HG02610 (cell line): ENCODE measurements around the gene ZNF679.
A peak's percentile ranks its signal among the peaks of the same experiment; 100 is the strongest.
"Not testable (repeated sequence)": the region's sequence is repeated elsewhere in the genome, so short reads cannot be mapped to it uniquely, and the experiment has no call there.

Source experiments
- ATAC-seq: cut with Tn5 transposase; IDR thresholded peaks from one replicate; pipeline ENCODE4 v1.9.1; 2021; ENCODE audit warnings: mild to moderate bottlenecking, moderate library complexity; ENCODE audit not compliant: unreplicated experiment

Gene ZNF679

GRCh38 chr7:64228174-64228573, at the start of gene ZNF679:
Gene ZNF679 (plus strand): TSS chr7:64228474. CDS start chr7:64249118, 20,644 bp downstream.
- not testable (repeated sequence) for ATAC-seq

- no peak for ATAC-seq
Observed at GRCh38 chr7:64180989-64181388, 47.3 kb upstream of the ZNF679 start.

DNA sequence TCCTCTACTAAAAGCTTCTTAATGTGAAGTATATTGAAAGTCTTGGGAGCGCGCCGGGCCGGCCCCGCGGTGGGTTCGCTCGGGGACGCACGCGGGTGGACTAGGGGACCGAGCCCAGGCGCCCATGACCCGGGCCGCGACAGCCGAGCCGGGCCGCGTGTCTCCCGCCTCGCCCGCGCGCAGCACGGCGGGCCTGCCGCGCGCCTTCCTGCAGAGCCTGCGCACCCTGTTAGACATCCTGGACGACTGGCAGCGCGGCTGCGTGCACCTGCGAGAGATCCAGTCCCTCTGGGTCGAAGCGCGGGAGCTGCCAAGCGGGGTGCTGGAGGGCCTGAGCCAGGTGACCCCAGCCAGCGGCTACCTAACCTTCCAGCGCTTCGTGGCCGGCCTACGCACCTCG, 46.7 kb upstream of the ZNF679 start:
- no peak for ATAC-seq

DNA sequence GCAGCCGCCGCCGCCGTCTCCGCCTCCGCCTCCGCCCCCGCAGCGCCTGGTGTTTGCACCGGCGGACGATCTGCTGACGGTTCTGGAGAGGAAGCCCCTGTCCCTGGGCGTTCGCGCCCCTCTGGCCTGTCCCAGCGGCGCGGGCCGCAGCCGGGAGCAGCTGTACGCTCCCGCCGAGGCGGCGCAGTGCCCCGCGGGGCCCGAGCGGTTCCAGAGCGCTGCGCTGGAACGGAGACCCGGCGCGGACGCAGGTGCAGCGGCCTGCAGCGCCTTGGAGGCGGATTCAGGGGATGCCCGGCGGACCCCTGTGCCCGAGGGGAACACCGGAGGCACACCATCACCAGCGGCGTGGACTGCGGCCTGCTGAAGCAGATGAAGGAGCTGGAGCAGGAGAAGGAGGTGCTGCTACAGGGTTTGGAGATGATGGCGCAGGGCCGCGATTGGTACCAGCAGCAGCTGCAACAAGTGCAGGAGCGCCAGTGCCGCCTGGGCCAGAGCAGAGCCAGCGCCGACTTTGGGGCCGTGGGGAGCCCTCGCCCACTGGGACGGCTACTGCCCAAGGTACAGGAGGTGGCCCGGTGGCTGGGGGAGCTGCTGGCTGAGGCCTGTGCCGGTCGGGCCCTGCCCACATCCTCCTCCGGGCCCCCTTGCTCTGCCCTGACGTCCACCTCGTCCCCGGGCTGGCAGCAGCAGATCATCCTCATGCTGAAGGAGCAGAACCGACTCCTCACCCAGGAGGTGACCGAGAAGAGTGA, 46.1 kb upstream of the ZNF679 start:
- no peak for ATAC-seq

DNA sequence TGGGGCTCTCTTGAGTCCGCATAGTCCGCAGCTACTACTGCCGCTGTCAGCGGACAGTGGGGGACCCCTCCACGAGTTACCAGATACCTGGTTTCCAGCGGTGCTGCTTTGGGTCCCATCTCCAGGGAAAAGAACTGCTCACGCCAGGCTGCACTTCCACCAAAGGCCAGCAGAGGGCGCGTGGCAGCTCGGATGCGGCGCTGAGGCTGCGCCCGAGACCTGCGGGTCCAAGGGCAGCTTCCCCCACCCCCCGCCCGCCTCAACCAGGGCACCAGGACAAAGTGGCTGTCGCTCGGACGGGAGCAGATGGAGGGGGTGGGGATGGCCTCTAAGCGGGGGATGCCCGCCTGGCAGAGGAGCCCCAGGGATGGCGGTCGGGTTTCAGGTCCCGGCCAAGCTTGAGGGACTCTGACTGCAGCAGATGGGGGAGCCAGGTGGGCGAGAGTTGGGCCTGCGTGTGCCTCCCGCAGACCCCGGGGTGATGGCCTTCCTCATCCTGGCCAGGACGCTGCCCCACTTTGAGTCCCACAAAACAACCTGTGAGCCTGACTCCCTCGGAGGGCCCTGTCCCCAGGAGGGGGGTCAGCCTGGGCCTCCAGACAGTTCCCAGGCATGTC, 45.0 kb upstream of the ZNF679 start:
- ATAC-seq: no peak

- no peak for ATAC-seq
Observed at GRCh38 chr7:64183827-64184372, 44.4 kb upstream of the ZNF679 start.

DNA sequence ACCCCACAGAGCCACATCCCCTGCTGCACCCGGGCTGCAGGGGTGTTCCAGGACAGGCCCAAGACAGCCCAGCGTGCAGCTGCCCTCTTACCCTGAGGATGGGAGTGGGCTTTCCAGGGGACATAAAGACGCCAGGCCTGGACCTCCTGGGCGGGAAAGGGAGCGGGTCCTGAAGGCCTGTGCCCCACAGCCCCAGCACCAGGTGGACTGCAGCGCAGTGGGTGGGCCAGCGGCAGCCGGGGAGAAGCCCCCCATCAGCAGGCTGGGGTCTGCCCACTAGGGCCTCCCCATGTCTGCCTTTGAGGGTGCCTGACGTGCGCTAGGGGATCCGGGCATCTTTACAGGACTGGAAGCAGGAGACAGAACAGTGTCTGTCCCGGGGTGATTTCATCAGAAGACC, 43.9 kb upstream of the ZNF679 start:
- ATAC-seq: no peak

GRCh38 chr7:64187408-64187807, 40.9 kb upstream of the ZNF679 start:
- ATAC-seq: no peak

- ATAC-seq: no peak
Observed at GRCh38 chr7:64192148-64192704, 36.0 kb upstream of the ZNF679 start.

DNA sequence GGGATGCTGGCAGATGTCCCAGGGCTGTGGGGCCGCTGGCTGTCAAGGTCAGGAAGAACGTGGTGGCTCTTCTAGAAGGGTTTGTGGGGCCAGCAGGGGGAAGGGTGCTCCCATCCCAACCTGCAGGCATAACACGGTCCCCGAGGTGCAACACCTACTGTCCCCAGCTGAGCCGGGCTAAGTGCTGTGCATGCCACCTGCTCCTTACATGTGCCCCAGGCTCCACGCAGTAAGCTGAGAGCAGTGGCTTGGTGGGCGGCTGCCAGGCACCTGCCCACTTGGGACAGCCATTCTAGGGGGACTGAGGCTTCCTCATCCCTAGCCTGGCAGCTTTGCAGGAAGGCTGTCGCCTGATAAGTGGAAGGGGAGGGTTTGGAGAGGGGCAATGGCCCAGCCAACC, 35.5 kb upstream of the ZNF679 start:
- no peak for ATAC-seq

DNA sequence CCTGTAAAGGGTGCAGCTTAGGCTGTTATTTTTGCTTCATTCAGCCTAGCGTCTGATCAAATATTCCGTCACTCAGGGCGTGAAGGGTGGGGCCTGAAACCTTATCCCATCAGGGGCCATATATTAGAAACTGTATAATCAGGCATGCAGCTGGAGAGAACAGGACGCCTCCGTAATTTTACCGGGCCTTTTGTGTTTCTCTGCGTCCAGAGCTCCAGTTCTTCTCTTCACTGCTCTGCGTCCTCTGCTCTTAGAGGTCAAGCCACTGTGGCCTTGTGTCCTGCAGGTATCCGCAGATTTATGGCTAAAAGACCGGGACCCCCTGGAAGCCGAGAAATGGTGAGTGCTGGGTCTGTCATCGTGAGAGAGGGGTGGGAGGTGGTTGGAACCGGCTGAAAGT, 21.4 kb upstream of the ZNF679 start, which contains the start of gene ZNF735:
ZNF735 (plus strand) TSS at position 301 of the 400 bp plus-strand sequence; CDS start at position 301, 0 bp downstream.
- ATAC-seq: no peak

GRCh38 chr7:64219710-64220298, 8.5 kb upstream of the ZNF679 start:
- not testable (repeated sequence) for ATAC-seq

DNA sequence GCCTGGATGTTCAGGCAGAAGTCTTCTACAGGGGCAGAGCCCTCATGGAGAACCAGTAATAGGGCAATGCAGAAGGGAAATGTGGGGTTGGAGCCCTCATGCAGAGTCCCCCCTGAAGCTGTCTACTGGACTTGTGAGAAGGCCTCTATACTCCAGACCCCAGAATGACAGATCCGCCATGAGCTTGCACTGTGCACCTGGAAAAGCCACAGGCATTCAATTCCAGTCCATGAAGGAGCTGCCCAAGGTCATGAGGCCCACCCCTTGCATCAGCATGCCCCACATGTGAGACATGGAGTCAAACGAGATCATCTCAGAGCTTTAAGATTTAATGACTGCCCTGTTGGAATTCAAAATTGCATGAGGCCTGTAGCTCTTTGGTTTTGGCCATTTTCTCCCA, 4.9 kb upstream of the ZNF679 start:
- no peak for ATAC-seq

- no peak for ATAC-seq
Observed at GRCh38 chr7:64266341-64266919, 38.2 kb downstream of the ZNF679 start.

GRCh38 chr7:64277630-64278029, 49.4 kb downstream of the ZNF679 start:
- no peak for ATAC-seq

DNA sequence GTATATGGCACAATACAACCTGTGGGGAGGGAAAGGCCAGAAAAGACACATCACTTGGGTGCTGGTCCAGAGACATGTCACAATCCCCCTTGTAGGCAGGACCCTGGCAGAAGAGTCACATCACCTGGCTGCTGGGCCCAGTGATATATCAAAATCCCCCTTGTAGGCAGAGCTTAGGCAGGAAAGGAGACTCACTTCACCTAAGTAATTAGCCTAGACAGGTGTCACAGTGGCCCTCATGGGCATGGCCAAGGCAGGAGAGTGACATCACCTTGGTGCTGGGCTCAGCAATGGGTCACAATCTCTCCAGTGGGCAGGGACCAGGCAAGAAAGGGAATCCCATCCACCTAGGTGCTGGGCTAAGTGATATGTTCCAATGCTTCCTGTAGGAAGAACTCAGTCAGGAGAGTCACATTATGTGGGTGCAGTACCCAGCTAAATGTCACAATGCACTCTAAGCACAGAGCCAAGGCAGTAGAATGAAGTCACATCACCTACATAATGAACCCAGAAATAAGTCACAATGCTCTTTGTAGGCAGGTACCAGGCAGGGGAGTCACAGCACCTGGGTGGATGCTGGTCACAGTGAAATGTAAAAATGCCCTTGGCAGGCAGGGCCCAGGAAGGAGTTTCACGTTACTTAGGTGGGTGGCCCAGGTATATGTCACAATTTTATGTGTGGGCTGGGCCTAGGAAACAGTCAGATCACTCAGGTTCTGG, 66.6 kb downstream of the ZNF679 start:
- ATAC-seq: no peak

DNA sequence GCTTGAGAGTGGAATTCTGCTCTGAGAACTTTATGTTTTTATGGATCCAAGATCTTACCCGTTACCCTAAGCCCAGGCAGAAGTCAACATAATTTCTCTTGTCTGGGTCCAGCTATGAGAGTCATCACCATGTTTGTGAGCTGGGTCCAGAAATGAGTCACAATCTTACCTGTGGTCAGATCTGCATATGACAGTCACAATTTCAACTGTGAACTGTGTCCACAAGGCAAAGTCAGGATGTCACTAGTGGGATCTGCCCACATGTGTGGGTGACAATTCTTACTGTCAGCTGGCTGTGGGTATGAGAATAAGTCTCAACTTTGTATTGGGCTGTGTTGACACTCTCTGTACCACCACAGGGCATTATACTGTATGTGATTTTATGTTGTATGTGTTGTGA, 69.1 kb downstream of the ZNF679 start:
- not testable (repeated sequence) for ATAC-seq

DNA sequence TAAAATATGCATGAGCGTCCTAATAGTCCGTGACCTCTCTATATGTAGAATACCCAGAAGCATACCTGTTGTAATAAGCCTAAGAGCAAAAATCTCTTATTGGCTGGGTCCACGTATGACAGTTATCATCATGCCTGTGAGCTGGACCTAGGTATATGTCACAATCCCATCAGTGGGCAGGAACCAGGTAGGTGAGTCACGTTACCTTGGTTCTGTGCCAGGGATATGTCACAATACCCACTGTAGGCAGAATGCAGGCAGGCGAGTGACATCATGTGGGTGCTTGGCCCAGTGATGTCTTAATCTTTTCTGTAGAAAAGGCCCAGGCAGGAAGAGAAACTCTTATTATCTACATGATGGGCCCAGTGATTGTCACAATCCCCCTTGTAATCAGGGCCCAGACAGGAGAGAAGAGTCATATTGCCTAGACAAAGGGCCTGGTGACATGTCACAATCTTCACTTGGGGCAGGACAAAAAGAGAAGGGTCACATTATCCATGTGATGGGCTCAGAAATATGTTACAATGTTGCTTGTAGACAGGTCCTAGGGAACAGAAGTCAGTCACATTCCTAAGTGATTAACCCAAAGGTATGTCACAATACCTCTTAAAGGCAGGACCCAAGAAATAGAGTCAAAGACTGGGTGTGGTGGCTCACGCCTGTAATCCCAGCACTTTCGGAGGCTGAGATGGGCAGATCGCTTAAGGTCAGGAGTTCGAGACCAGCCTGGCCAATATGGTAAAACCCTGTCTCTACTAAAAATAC, 72.5 kb downstream of the ZNF679 start:
- no peak for ATAC-seq

- ATAC-seq: peak; percentile 99
Observed at GRCh38 chr7:64307254-64308015, 79.2 kb downstream of the ZNF679 start.
